CD4-positive, alpha-beta memory T cell (primary cell): ENCODE results near the gene POLR3G. TPM values are rescaled to one million over a fixed set of nuclear protein-coding genes. Genes with fewer than 3 reads are reported as not detected.

ENCODE experiments used
- CTCF ChIA-PET: fragments of 350-600 bp; sonication (Branson Sonifier 250); formaldehyde crosslinking; loops from one replicate; lab custom pipeline; 2021; ENCODE audit warnings: inconsistent platforms; ENCODE audit not compliant: partially characterized antibody; lab: Charles Lee
- POLR2A ChIA-PET: fragments of 350-600 bp; sonication (Branson Sonifier 250); formaldehyde crosslinking; loops from one replicate; lab custom pipeline; 2021; ENCODE audit not compliant: partially characterized antibody; lab: Charles Lee
- DNase-seq, 5 donors: peaks; one replicate each; pipeline versions ENCODE4 v3.0.0 to v3.0.0-alpha.2; 2020 to 2022; ENCODE audit warnings: mixed read lengths in 1 of 5
- H3K27ac ChIP-seq: one replicate; pipeline ENCODE4 v1.7.0; 2013; ENCODE audit warnings: low read depth, low read length
- H3K27me3 ChIP-seq: 2 replicates; pipeline ENCODE4 v1.7.0; 2013; ENCODE audit warnings: mild to moderate bottlenecking, low read length, moderate library complexity; ENCODE audit not compliant: insufficient read depth
- H3K36me3 ChIP-seq: 2 replicates; pipeline ENCODE4 v1.7.0; 2013; ENCODE audit warnings: mild to moderate bottlenecking, low read length, moderate library complexity; ENCODE audit not compliant: insufficient read depth
- H3K4me1 ChIP-seq: 2 replicates; pipeline ENCODE4 v1.7.0; 2013; ENCODE audit warnings: mild to moderate bottlenecking, low read length, moderate library complexity; ENCODE audit not compliant: insufficient read depth
- H3K4me3 ChIP-seq, 2 donors: one replicate each; pipeline ENCODE4 v1.7.0; 2013; ENCODE audit warnings: low read length in 2 of 2, mild to moderate bottlenecking in 1 of 2
- H3K9me3 ChIP-seq, 2 donors: one replicate each; pipeline ENCODE4 v1.7.0; 2013; ENCODE audit warnings: low read length in 2 of 2, control low read depth in 1 of 2; ENCODE audit not compliant: control insufficient read depth in 1 of 2
- H3K27ac Mint-ChIP-seq, 7 donors: one replicate each; pipeline ENCODE4 v1.8.0; 2020 to 2021; ENCODE audit warnings: mixed read lengths in 7 of 7, mild to moderate bottlenecking in 6 of 7, inconsistent platforms in 3 of 7, moderate library complexity in 3 of 7
- H3K27me3 Mint-ChIP-seq, 2 donors: one replicate each; pipeline ENCODE4 v1.8.0; 2020 to 2021; ENCODE audit warnings: mixed read lengths in 2 of 2
- H3K36me3 Mint-ChIP-seq, 2 donors: one replicate each; pipeline ENCODE4 v1.8.0; 2020 to 2021; ENCODE audit warnings: mixed read lengths in 2 of 2, inconsistent platforms in 1 of 2, mild to moderate bottlenecking in 1 of 2
- H3K4me1 Mint-ChIP-seq, 4 donors: one replicate each; pipeline ENCODE4 v1.8.0; 2020 to 2021; ENCODE audit warnings: mixed read lengths in 4 of 4, mild to moderate bottlenecking in 1 of 4
- H3K4me3 Mint-ChIP-seq, 8 donors: one replicate each; pipeline ENCODE4 v1.8.0; 2020 to 2021; ENCODE audit warnings: mixed read lengths in 8 of 8, mild to moderate bottlenecking in 7 of 8, moderate library complexity in 6 of 8, inconsistent platforms in 3 of 8
- H3K9me3 Mint-ChIP-seq, 8 donors: one replicate each; pipeline ENCODE4 v1.8.0; 2020 to 2021; ENCODE audit warnings: mixed read lengths in 8 of 8, mild to moderate bottlenecking in 5 of 8, inconsistent platforms in 3 of 8, moderate library complexity in 1 of 8
- intact Hi-C: fragments of 100-400 bp; cut with micrococcal nuclease; formaldehyde crosslinking; loops from one replicate; pipeline ENCODE4 v1.15.1; 2023
- polyA plus RNA-seq, 2 donors: library from polyadenylated mRNA; unstranded; fragments of 300-500 nt; fragmentation: Illumina TruSeq; gene quantifications; one replicate each; pipeline ENCODE4 v1.2.3, GENCODE V29; 2021
- total RNA-seq, 2 experiments: library from RNA; stranded (reverse); gene quantifications; one replicate each; pipeline ENCODE4 v1.2.3, GENCODE V29; 2021

The POLR3G gene
- total and polyA plus RNA-seq, 4 experiments from 2014 or later = 1.2 to 2.2 (median 1.5) TPM

- H3K4me3 Mint-ChIP-seq = no peak overlapping the region
- Histone ChIP-seq H3K27me3 (no peaks in the 10 kb centered on the region), H3K27ac (no peak overlapping the region), H3K4me3 (no peak overlapping the region), H3K9me3 (no peaks in the 10 kb centered on the region), H3K4me1 (peaks cover 14% of the 10 kb centered on the region), H3K36me3 (no peaks in the 10 kb centered on the region)
- no peak for DNase-seq
- H3K27me3 Mint-ChIP-seq = no peaks in the 10 kb centered on the region
- peaks cover 0 to 6% (median 0%) of the 10 kb centered on the region in 8 donors for H3K9me3 Mint-ChIP-seq
- ChIA-PET CTCF (interaction anchor here (0.9 to 1.2 kb wide), 2 partner anchors 39 to 88 kb away, joined by 3 read pairs; no protein-coding TSS in a partner anchor), POLR2A (interaction anchor here (7.0 kb wide), 1 partner anchor 67 kb away, joined by 72 read pairs; the partner anchor contains the start of gene CETN3)
- intact Hi-C loops = no loop called here
- peaks cover 11 to 26% (median 16%) of the 10 kb centered on the region in 4 donors for H3K4me1 Mint-ChIP-seq
- no peak overlapping the region for H3K27ac Mint-ChIP-seq
- H3K36me3 Mint-ChIP-seq = peaks cover 0 to 8% of the 10 kb centered on the region in 2 donors
Measured at GRCh38 chr5:90477621-90478215, 3.1 kb downstream of the POLR3G start.

DNA sequence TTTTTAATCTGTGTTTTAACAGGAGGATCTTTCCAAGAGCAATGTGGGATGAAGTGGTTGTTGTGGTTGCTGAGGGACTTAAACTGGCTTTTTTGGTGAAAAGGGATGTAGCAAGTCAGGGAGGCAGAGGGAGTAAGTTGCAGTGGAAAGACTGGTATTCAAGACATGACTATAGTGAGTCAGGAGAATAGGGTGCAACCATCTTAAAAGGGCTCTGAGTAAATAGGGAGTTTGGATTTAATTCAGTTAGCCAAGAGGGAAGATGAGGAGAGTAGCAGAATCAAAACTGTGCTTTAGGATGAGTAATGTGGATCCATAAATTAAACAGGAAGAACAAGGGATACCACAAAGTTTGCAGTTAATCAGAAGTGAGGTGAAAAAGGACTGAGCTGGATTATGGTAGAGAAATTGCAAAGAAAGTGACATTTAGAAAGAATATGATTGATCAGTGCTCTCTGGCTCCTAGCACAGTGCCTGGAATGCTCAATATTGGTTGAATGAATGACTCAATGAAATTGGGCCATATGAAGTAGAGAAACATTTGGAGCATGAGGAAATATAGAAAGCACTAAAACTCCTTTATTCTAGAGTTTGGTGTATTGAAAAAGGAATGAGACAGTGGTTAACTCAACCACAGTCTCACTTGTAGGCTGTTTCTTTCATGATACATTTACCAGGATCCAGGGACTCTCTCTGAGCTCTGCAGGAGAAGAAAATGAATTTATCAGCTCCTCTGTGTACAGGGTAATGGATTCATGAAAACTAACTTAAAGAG lies 5.1 kb downstream of the POLR3G start:
- POLR2A ChIA-PET = no interaction called here
- H3K27me3 ChIP-seq = no peaks in the 10 kb centered on the region
- no peaks in the 10 kb centered on the region for H3K36me3 ChIP-seq
- H3K4me3 ChIP-seq = no peak overlapping the region
- Mint-ChIP-seq H3K27ac (no peak overlapping the region), H3K27me3 (no peaks in the 10 kb centered on the region), H3K4me3 (no peak overlapping the region), H3K9me3 (peaks cover 0 to 3% (median 0%) of the 10 kb centered on the region in 8 donors), H3K36me3 (no peaks in the 10 kb centered on the region), H3K4me1 (peaks cover 3 to 8% (median 7%) of the 10 kb centered on the region in 4 donors)
- no peaks in the 10 kb centered on the region for H3K9me3 ChIP-seq
- no peak overlapping the region for H3K27ac ChIP-seq
- peaks cover 4% of the 10 kb centered on the region for H3K4me1 ChIP-seq
- CTCF ChIA-PET = no interaction called here
- intact Hi-C loops = no loop called here
- DNase-seq = no peak

DNA sequence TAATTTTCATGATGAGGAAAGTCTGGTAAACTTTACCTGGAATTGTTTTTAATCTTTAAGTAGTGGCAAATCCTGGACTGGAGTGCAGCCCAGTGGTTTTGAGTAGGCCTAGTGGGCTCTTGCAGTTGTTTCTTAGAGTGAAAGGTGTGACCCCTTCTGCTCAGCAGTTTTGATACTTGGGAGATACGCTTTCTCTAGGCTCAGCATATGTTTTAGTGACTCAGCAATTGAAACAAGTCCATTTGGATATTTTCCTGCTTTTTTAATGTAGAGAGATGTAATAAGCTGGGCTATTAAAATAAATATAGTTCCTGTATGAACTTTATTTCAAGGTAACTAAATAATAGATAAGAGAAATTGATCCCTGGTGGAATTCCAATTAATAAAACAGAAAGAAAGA lies 6.0 kb downstream of the POLR3G start:
- H3K36me3 Mint-ChIP-seq = no peaks in the 10 kb centered on the region
- H3K9me3 ChIP-seq = no peaks in the 10 kb centered on the region
- POLR2A ChIA-PET = no interaction called here

DNA sequence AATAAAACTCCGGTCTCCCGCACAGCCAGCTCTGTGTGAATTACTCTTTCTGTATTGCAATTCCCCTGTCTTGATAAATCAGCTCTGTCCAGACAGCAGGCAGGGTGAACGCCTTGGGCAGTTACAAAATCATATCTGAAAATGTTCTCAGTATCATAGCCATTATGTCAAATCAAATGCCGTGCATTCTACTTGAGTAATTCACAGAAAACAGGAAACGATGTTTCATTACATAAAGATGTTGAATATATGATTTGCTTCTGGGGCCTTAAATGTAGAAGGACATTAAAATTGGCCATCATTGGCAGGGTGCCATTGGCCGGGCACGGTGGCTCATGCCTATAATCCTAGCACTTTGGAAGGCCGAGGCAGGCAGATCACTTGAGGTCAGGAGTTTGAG lies 8.5 kb downstream of the POLR3G start:
- Mint-ChIP-seq H3K4me3 (no peak overlapping the region), H3K4me1 (no peaks in the 10 kb centered on the region), H3K9me3 (peaks cover 0 to 3% (median 0%) of the 10 kb centered on the region in 8 donors), H3K27ac (no peak overlapping the region), H3K36me3 (no peaks in the 10 kb centered on the region), H3K27me3 (no peaks in the 10 kb centered on the region)
- H3K27me3 ChIP-seq = no peaks in the 10 kb centered on the region
- ChIA-PET POLR2A (interaction anchor here (1.3 kb wide), 1 partner anchor 8 kb away, joined by 7 read pairs; the partner anchor contains the start of genes MBLAC2 and POLR3G), CTCF (interaction anchor here (1.3 kb wide), 1 partner anchor 17 kb away, joined by 3 read pairs; no protein-coding TSS in a partner anchor)
- H3K27ac ChIP-seq = no peak overlapping the region
- no peaks in the 10 kb centered on the region for H3K9me3 ChIP-seq
- intact Hi-C loops = no loop called here
- no peaks in the 10 kb centered on the region for H3K36me3 ChIP-seq
- DNase-seq = no peak
- no peaks in the 10 kb centered on the region for H3K4me1 ChIP-seq
- H3K4me3 ChIP-seq = no peak overlapping the region

More for the DNA sequence above, 6.0 kb downstream of the POLR3G start:
- intact Hi-C loops = no loop called here
- no peaks in the 10 kb centered on the region for H3K4me1 ChIP-seq
- H3K27me3 ChIP-seq = no peaks in the 10 kb centered on the region
- H3K27me3 Mint-ChIP-seq = no peaks in the 10 kb centered on the region
- no peaks in the 10 kb centered on the region for H3K9me3 Mint-ChIP-seq
- no peak overlapping the region for H3K27ac Mint-ChIP-seq
- no peak for DNase-seq
- no peak overlapping the region for H3K4me3 ChIP-seq
- no peaks in the 10 kb centered on the region for H3K36me3 ChIP-seq
- CTCF ChIA-PET = no interaction called here
- no peak overlapping the region for H3K4me3 Mint-ChIP-seq
- H3K27ac ChIP-seq = no peak overlapping the region
- no peaks in the 10 kb centered on the region for H3K4me1 Mint-ChIP-seq

DNA sequence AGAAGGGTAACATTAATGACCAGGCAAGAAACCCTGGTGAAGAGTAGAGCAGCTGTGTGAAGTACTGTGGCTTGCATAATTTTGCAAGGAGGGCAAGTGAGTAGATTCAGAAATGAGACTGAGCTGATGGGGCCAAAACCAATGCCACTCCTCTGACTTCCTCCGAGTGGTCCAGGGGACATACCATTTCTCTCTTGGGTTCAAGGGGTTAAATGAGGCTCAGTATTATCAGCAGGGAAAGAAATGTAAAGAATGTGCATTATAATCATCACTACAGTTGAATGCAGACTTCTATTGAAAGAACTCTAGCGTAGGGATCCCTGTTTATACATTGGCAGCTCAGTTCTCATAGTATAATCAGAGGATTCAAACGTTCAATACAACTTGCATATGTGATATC lies 9.9 kb downstream of the POLR3G start:
- Histone ChIP-seq H3K9me3 (no peaks in the 10 kb centered on the region), H3K36me3 (no peaks in the 10 kb centered on the region), H3K27ac (no peak overlapping the region), H3K27me3 (no peaks in the 10 kb centered on the region), H3K4me3 (no peak overlapping the region), H3K4me1 (no peaks in the 10 kb centered on the region)
- Mint-ChIP-seq H3K4me1 (no peaks in the 10 kb centered on the region), H3K9me3 (peaks cover 0 to 3% (median 0%) of the 10 kb centered on the region in 8 donors), H3K27me3 (no peaks in the 10 kb centered on the region), H3K36me3 (no peaks in the 10 kb centered on the region), H3K4me3 (no peak overlapping the region), H3K27ac (peak overlapping the region in 1 of 7 donors; percentile 19)
- DNase-seq = no peak
- intact Hi-C loops = no loop called here
- POLR2A ChIA-PET = interaction anchor here (1.3 kb wide), 1 partner anchor 10 kb away, joined by 7 read pairs; the partner anchor contains the start of genes MBLAC2 and POLR3G
- CTCF ChIA-PET = interaction anchor here (1.3 kb wide), 1 partner anchor 16 kb away, joined by 3 read pairs; no protein-coding TSS in a partner anchor

DNA sequence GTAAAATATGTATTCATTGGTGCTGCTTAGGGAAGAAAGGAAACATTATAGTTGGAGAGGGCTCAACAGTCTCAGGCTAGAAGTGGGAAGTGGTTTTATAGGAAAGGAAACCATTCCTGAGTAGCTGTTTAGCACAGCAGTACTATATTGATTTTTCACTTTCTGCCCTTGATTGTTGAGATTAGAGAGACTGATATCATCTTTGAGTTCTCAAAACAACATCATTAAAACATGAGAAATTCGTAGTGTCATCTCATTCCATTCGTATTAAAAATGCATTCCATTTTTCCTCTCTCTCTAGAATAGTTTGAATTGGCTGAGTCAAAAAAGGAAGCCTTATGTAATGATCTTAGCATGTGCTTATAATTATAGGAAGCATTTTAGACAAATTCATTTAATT lies 14.1 kb downstream of the POLR3G start:
- no peak overlapping the region for H3K4me3 ChIP-seq
- H3K9me3 ChIP-seq = no peaks in the 10 kb centered on the region
- ChIA-PET POLR2A (no interaction called here), CTCF (no interaction called here)
- no peaks in the 10 kb centered on the region for H3K27me3 ChIP-seq
- no peaks in the 10 kb centered on the region for H3K36me3 ChIP-seq
- Mint-ChIP-seq H3K36me3 (no peaks in the 10 kb centered on the region), H3K4me1 (no peaks in the 10 kb centered on the region), H3K4me3 (no peak overlapping the region), H3K27ac (no peak overlapping the region), H3K27me3 (no peaks in the 10 kb centered on the region), H3K9me3 (peaks cover 0 to 3% (median 0%) of the 10 kb centered on the region in 8 donors)
- intact Hi-C loops = no loop called here
- DNase-seq = no peak
- no peak overlapping the region for H3K27ac ChIP-seq
- no peaks in the 10 kb centered on the region for H3K4me1 ChIP-seq

DNA sequence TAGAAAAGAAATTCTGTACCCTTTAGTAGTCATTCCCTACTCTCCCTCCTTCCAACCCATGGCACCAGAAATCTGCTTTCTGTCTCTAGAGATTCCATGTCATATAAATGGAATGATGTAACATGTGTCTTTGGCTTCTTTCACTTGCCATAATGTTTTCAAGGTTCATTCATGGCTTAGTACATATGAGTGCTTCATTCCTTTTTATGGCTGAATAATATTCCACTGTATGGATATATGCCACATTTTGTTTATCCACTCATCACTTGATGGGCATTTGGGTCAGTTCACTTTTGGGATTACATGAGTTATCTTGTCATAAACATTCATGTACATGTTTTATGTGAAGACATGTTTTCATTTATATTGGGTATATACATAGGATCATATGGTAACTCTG lies 19.4 kb downstream of the POLR3G start:
- Mint-ChIP-seq H3K4me3 (no peak overlapping the region), H3K27ac (no peak overlapping the region), H3K27me3 (no peaks in the 10 kb centered on the region), H3K4me1 (no peaks in the 10 kb centered on the region), H3K36me3 (peaks cover 0 to 4% of the 10 kb centered on the region in 2 donors), H3K9me3 (no peaks in the 10 kb centered on the region)
- no peak overlapping the region for H3K27ac ChIP-seq
- POLR2A ChIA-PET = no interaction called here
- intact Hi-C loops = no loop called here
- DNase-seq = no peak
- H3K4me1 ChIP-seq = no peaks in the 10 kb centered on the region
- no peaks in the 10 kb centered on the region for H3K9me3 ChIP-seq
- CTCF ChIA-PET = no interaction called here
- no peaks in the 10 kb centered on the region for H3K27me3 ChIP-seq
- H3K4me3 ChIP-seq = no peak overlapping the region
- no peaks in the 10 kb centered on the region for H3K36me3 ChIP-seq
